Measurements from ENCODE around the gene ACTRT2.

GRCh38 chr1:2980849-2981248 is 40.4 kb upstream of the ACTRT2 start:
- no peak for TF ChIP-seq ZNF274 (IDR thresholded peaks at IDR 0.05; ENCODE audit: insufficient read depth, insufficient read length)
- TF ChIP-seq, protein P1, sequence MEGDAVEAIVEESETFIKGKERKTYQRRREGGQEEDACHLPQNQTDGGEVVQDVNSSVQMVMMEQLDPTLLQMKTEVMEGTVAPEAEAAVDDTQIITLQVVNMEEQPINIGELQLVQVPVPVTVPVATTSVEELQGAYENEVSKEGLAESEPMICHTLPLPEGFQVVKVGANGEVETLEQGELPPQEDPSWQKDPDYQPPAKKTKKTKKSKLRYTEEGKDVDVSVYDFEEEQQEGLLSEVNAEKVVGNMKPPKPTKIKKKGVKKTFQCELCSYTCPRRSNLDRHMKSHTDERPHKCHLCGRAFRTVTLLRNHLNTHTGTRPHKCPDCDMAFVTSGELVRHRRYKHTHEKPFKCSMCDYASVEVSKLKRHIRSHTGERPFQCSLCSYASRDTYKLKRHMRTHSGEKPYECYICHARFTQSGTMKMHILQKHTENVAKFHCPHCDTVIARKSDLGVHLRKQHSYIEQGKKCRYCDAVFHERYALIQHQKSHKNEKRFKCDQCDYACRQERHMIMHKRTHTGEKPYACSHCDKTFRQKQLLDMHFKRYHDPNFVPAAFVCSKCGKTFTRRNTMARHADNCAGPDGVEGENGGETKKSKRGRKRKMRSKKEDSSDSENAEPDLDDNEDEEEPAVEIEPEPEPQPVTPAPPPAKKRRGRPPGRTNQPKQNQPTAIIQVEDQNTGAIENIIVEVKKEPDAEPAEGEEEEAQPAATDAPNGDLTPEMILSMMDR (IDR thresholded peaks at IDR 0.05 in 2 of 3, conservative IDR thresholded peaks at IDR 0.05 in 1 of 3; ENCODE audit: control insufficient read depth in 2 of 3, extremely low read depth in 1 of 3, insufficient read depth in 1 of 3, low read depth in 3 of 3, low read length in 3 of 3), result no peak

Data from GM12878 (cell line).